ENCODE data around the gene ITGA2B. TPM values are rescaled to one million over a fixed set of nuclear protein-coding genes. Genes with fewer than 3 reads are reported as not detected.
A peak's percentile ranks its signal among the peaks of the same experiment; 100 is the strongest.

Gene ITGA2B
- total and polyA plus RNA-seq, 2 of the 13 experiments (the other 11 are each of a cell fraction or from before 2014, with no cell fraction given): 0.38 to 1.1 TPM

GRCh38 chr17:44345454-44346026 is 43.9 kb downstream of the ITGA2B start (continued):
- TF ChIP-seq, protein P1, sequence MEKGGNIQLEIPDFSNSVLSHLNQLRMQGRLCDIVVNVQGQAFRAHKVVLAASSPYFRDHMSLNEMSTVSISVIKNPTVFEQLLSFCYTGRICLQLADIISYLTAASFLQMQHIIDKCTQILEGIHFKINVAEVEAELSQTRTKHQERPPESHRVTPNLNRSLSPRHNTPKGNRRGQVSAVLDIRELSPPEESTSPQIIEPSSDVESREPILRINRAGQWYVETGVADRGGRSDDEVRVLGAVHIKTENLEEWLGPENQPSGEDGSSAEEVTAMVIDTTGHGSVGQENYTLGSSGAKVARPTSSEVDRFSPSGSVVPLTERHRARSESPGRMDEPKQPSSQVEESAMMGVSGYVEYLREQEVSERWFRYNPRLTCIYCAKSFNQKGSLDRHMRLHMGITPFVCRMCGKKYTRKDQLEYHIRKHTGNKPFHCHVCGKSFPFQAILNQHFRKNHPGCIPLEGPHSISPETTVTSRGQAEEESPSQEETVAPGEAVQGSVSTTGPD (CRISPR knock-in tag; IDR thresholded peaks at IDR 0.05): no peak
- no peak for TF ChIP-seq ZFP62 (CRISPR knock-in tag; IDR thresholded peaks at IDR 0.05)
- TF ChIP-seq, protein P2, sequence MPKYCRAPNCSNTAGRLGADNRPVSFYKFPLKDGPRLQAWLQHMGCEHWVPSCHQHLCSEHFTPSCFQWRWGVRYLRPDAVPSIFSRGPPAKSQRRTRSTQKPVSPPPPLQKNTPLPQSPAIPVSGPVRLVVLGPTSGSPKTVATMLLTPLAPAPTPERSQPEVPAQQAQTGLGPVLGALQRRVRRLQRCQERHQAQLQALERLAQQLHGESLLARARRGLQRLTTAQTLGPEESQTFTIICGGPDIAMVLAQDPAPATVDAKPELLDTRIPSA (CRISPR knock-in tag; IDR thresholded peaks at IDR 0.05; ENCODE audit: borderline replicate concordance): no peak; the same call in 1 of the 2 replicates
- no peak for TF ChIP-seq HNRNPUL1 (IDR thresholded peaks at IDR 0.05; ENCODE audit: low read depth, low read length)
- TF ChIP-seq, protein P3, sequence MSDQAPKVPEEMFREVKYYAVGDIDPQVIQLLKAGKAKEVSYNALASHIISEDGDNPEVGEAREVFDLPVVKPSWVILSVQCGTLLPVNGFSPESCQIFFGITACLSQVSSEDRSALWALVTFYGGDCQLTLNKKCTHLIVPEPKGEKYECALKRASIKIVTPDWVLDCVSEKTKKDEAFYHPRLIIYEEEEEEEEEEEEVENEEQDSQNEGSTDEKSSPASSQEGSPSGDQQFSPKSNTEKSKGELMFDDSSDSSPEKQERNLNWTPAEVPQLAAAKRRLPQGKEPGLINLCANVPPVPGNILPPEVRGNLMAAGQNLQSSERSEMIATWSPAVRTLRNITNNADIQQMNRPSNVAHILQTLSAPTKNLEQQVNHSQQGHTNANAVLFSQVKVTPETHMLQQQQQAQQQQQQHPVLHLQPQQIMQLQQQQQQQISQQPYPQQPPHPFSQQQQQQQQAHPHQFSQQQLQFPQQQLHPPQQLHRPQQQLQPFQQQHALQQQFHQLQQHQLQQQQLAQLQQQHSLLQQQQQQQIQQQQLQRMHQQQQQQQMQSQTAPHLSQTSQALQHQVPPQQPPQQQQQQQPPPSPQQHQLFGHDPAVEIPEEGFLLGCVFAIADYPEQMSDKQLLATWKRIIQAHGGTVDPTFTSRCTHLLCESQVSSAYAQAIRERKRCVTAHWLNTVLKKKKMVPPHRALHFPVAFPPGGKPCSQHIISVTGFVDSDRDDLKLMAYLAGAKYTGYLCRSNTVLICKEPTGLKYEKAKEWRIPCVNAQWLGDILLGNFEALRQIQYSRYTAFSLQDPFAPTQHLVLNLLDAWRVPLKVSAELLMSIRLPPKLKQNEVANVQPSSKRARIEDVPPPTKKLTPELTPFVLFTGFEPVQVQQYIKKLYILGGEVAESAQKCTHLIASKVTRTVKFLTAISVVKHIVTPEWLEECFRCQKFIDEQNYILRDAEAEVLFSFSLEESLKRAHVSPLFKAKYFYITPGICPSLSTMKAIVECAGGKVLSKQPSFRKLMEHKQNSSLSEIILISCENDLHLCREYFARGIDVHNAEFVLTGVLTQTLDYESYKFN (CRISPR knock-in tag; conservative IDR thresholded peaks at IDR 0.05): peak; percentile 34
- no peak for TF ChIP-seq TAF15 (IDR thresholded peaks at IDR 0.05; ENCODE audit: low read depth, low read length, poor library complexity, severe bottlenecking)
- TF ChIP-seq REPIN1 (CRISPR knock-in tag; IDR thresholded peaks at IDR 0.05; ENCODE audit: borderline replicate concordance, low read depth): peak; percentile 49; the same call in 1 of the 2 replicates
- no peak for TF ChIP-seq MAFF (IDR thresholded peaks at IDR 0.05; ENCODE audit: low read depth, low read length)
- peak; percentile 18; the same call in 1 of the 2 replicates for TF ChIP-seq ZNF335 (CRISPR knock-in tag; IDR thresholded peaks at IDR 0.05)
- no peak for TF ChIP-seq ZZZ3 (CRISPR knock-in tag; IDR thresholded peaks at IDR 0.05; ENCODE audit: borderline replicate concordance)
- TF ChIP-seq ZNF224 (CRISPR knock-in tag; IDR thresholded peaks at IDR 0.05): no peak
- TF ChIP-seq FOXP1 (IDR thresholded peaks at IDR 0.05): no peak
- TF ChIP-seq FOXP1 (CRISPR knock-in tag; IDR thresholded peaks at IDR 0.05): no peak
- TF ChIP-seq ZNF547 (CRISPR knock-in tag; IDR thresholded peaks at IDR 0.05): peak; percentile 62; the same call in 1 of the 2 replicates
- peak; percentile 13; the same call in 1 of the 2 replicates for TF ChIP-seq ZNF318 (CRISPR knock-in tag; IDR thresholded peaks at IDR 0.05)
